Endodermal cell (in vitro differentiated cells): ENCODE data around the gene PRR20G. TPM values are rescaled to one million over a fixed set of nuclear protein-coding genes. Genes with fewer than 3 reads are reported as not detected.
"Not testable (repeated sequence)": the region's sequence is repeated elsewhere in the genome, so short reads cannot be mapped to it uniquely, and the experiment has no call there.

Experiments used
- DNase-seq: peaks from one replicate; pipeline ENCODE4 v3.0.0-alpha.2; 2017
- H3K27ac ChIP-seq: 2 replicates; pipeline ENCODE4 v1.5.1; 2013; ENCODE audit warnings: mild to moderate bottlenecking, low read depth, low read length, moderate library complexity
- H3K27me3 ChIP-seq: 2 replicates; pipeline ENCODE4 v1.6.1; 2013; ENCODE audit warnings: mild to moderate bottlenecking, low read length, moderate library complexity; ENCODE audit not compliant: insufficient read depth, control insufficient read depth, poor library complexity, severe bottlenecking
- H3K36me3 ChIP-seq: 2 replicates; pipeline ENCODE4 v1.7.0; 2013; ENCODE audit warnings: mild to moderate bottlenecking, low read length, moderate library complexity; ENCODE audit not compliant: control insufficient read depth, insufficient read depth
- H3K4me1 ChIP-seq: one replicate; pipeline ENCODE4 v1.7.0; 2013; ENCODE audit warnings: low read length; ENCODE audit not compliant: control insufficient read depth, insufficient read depth
- H3K4me3 ChIP-seq: 2 replicates; pipeline ENCODE4 v1.5.1; 2013; ENCODE audit warnings: mild to moderate bottlenecking, low read length, moderate library complexity
- H3K9ac ChIP-seq: 2 replicates; pipeline ENCODE4 v1.6.1; 2013; ENCODE audit warnings: mild to moderate bottlenecking, low read length, moderate library complexity; ENCODE audit not compliant: poor library complexity, severe bottlenecking; ENCODE audit errors: extremely low read depth
- H3K9me3 ChIP-seq: 2 replicates; pipeline ENCODE4 v1.6.1; 2013; ENCODE audit warnings: mild to moderate bottlenecking, low read length, moderate library complexity; ENCODE audit not compliant: control insufficient read depth
- H3K27ac Mint-ChIP-seq: 2 replicates; pipeline ENCODE4 v1.8.0; 2020; ENCODE audit warnings: mixed read lengths
- H3K27me3 Mint-ChIP-seq: 2 replicates; pipeline ENCODE4 v1.8.0; 2021; ENCODE audit warnings: mild to moderate bottlenecking, mixed read lengths; ENCODE audit not compliant: insufficient read depth
- H3K36me3 Mint-ChIP-seq: 2 replicates; pipeline ENCODE4 v1.8.0; 2020; ENCODE audit warnings: low read depth, mixed read lengths
- H3K4me1 Mint-ChIP-seq: 2 replicates; pipeline ENCODE4 v1.8.0; 2020; ENCODE audit warnings: mixed read lengths
- H3K4me3 Mint-ChIP-seq: 2 replicates; pipeline ENCODE4 v1.8.0; 2020; ENCODE audit warnings: mild to moderate bottlenecking, moderate library complexity, mixed read lengths
- H3K9me3 Mint-ChIP-seq: 2 replicates; pipeline ENCODE4 v1.8.0; 2020; ENCODE audit warnings: mild to moderate bottlenecking, mixed read lengths
- WGBS, 2 experiments: methylation state at CpG; one replicate each; pipeline versions ENCODE4 v1.1.5 to v1.1.7; 2013; ENCODE audit warnings: missing lambda C conversion rate in 2 of 2, mixed read lengths in 1 of 2; ENCODE audit not compliant: insufficient coverage in 1 of 2, insufficient read length in 1 of 2; 5-methylcytosine and 5-hydroxymethylcytosine counted together
- total RNA-seq, 2 donors: library from RNA; stranded (reverse); fragmentation: NEBNext Ultra II Directional in 1 of 2; extraction: Animal tissue kit (Norgen Biotek cat#: 25700) in 1 of 2; gene quantifications; 2 replicates in 1 of 2; 3 replicates in 1 of 2; pipeline ENCODE4 v1.2.1, GENCODE V29; 2021
- TF ChIP-seq, protein P1 (sequence below): fragments of 200-600 bp; sonication (generic); conservative IDR thresholded peaks from 2 replicates; pipeline ENCODE4 v1.5.0; 2021; ENCODE audit warnings: antibody characterized with exemption, mild to moderate bottlenecking

The PRR20G gene
- total RNA-seq, 2 donors from 2014 or later: not detected

DNA sequence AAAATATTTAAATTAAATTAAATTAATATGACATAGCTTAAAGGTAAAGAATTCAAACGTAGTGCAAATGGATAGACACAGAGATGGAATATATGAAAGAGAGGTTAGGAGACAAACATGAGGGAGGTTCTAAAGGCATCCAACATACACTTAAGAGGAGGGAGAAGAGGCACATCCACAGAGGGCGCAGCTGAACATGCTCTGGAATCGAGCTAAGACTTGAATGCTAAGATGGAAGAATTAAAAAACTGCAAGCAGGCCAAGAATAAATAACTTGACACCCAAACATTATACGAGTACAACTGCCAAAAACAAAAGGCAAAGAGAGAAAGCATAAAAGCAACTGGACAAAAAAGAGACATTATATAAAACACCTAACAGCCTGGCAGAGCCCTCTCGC, 9.1 kb upstream of the PRR20G start:
- Mint-ChIP-seq H3K4me3 (no peak overlapping the region), H3K36me3 (no peaks in the 10 kb centered on the region)

DNA sequence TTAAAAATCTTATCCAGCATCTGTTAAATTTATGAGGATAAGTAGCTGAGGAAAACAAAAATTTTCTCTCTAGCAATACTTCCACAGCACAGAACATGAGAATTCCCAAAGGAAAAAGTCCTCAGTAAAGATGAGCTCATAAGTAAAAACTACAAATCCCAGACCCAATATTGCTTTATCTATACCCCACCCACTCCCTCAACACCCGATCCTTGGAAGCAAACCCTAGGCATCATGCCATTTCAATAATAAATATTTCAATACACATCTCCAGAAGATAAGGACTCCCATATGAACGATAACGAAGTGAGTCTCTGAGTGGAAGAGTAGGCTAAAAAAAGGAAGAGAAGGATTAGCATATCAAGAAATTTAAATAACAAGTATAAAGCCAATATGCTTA, 8.3 kb upstream of the PRR20G start:
- Histone ChIP-seq H3K4me1 (no peaks in the 10 kb centered on the region), H3K9ac (no peak overlapping the region), H3K4me3 (no peak overlapping the region), H3K27me3 (peaks cover 8% of the 10 kb centered on the region), H3K9me3 (no peaks in the 10 kb centered on the region), H3K36me3 (no peaks in the 10 kb centered on the region), H3K27ac (no peak overlapping the region)
- Mint-ChIP-seq H3K36me3 (no peaks in the 10 kb centered on the region), H3K27me3 (peaks cover 5% of the 10 kb centered on the region), H3K4me1 (no peaks in the 10 kb centered on the region), H3K9me3 (no peaks in the 10 kb centered on the region), H3K4me3 (no peak overlapping the region), H3K27ac (no peak overlapping the region)
- DNase-seq: no peak
- TF ChIP-seq, protein P1, sequence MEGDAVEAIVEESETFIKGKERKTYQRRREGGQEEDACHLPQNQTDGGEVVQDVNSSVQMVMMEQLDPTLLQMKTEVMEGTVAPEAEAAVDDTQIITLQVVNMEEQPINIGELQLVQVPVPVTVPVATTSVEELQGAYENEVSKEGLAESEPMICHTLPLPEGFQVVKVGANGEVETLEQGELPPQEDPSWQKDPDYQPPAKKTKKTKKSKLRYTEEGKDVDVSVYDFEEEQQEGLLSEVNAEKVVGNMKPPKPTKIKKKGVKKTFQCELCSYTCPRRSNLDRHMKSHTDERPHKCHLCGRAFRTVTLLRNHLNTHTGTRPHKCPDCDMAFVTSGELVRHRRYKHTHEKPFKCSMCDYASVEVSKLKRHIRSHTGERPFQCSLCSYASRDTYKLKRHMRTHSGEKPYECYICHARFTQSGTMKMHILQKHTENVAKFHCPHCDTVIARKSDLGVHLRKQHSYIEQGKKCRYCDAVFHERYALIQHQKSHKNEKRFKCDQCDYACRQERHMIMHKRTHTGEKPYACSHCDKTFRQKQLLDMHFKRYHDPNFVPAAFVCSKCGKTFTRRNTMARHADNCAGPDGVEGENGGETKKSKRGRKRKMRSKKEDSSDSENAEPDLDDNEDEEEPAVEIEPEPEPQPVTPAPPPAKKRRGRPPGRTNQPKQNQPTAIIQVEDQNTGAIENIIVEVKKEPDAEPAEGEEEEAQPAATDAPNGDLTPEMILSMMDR: no peak
- 72% methylated on average over 1 of the region's 3 CpGs; no CpG with 5 or more reads in 1 of the 2 experiments for WGBS, 2 experiments

More for the DNA sequence above, 9.1 kb upstream of the PRR20G start:
- peaks cover 5% of the 10 kb centered on the region for H3K27me3 Mint-ChIP-seq
- TF ChIP-seq, protein P1: no peak
- H3K27ac ChIP-seq: no peak overlapping the region
- no peaks in the 10 kb centered on the region for H3K4me1 Mint-ChIP-seq
- H3K36me3 ChIP-seq: no peaks in the 10 kb centered on the region
- peaks cover 15% of the 10 kb centered on the region for H3K27me3 ChIP-seq
- H3K9me3 Mint-ChIP-seq: no peaks in the 10 kb centered on the region
- 86 to 87% methylated on average over 3 to 5 of the region's 5 CpGs for WGBS, 2 experiments
- DNase-seq: no peak
- no peaks in the 10 kb centered on the region for H3K9me3 ChIP-seq
- no peak overlapping the region for H3K9ac ChIP-seq
- no peaks in the 10 kb centered on the region for H3K4me1 ChIP-seq
- H3K27ac Mint-ChIP-seq: no peak overlapping the region
- H3K4me3 ChIP-seq: no peak overlapping the region

DNA sequence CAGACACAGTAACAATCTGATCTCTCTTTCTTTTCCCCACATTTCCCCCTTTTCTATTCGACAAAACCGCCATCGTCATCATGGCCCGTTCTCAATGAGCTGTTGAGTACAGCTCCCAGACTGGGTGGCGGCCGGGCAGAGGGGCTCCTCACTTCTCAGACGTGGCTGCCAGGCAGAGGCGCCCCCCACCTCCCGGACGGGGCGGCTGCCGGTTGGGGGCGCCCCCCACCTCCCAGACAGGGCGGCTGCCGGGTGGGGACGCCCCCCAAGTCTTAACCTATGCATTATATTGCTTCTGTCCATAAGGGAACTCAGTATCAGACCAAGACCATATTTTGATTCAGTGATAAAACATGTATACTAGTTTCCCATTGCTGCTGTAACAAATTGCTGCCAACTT, 5.8 kb upstream of the PRR20G start:
- not testable (repeated sequence) for DNase-seq, H3K4me1 Mint-ChIP-seq, H3K4me1 ChIP-seq, H3K9ac ChIP-seq, H3K36me3 ChIP-seq, H3K27ac Mint-ChIP-seq, H3K9me3 ChIP-seq, H3K36me3 Mint-ChIP-seq, H3K27ac ChIP-seq, H3K4me3 ChIP-seq, H3K4me3 Mint-ChIP-seq, H3K9me3 Mint-ChIP-seq, H3K27me3 Mint-ChIP-seq, H3K27me3 ChIP-seq
- WGBS, 2 experiments: 70 to 86% methylated on average over 6 to 16 of the region's 16 CpGs

DNA sequence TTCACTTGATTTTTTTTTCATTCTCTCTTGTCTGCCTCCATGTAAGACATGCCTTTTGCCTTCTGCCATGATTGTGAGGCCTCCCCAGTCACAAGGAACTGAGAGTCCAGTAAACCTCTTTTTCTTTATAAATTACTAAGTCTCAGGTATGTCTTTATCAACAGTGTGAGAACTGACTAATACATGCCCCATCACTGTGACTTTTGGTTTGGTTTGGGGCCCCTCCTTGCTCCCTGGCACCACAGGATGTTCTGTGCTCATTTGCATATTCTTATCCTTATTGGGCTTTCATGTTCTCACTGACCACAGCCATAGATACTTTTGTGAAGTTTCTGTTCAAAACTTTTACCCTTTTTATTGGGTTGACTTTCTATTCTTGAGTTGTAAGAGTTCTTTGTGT, 3.8 kb upstream of the PRR20G start:
- no peak overlapping the region for H3K27ac ChIP-seq
- no peaks in the 10 kb centered on the region for H3K27me3 ChIP-seq
- H3K4me1 ChIP-seq: no peaks in the 10 kb centered on the region
- H3K36me3 ChIP-seq: no peaks in the 10 kb centered on the region
- DNase-seq: no peak
- Mint-ChIP-seq H3K36me3 (no peaks in the 10 kb centered on the region), H3K27me3 (no peaks in the 10 kb centered on the region), H3K27ac (no peak overlapping the region), H3K4me1 (no peaks in the 10 kb centered on the region), H3K4me3 (no peak overlapping the region), H3K9me3 (peaks cover 12% of the 10 kb centered on the region)
- H3K9me3 ChIP-seq: no peaks in the 10 kb centered on the region
- TF ChIP-seq, protein P1: no peak
- H3K9ac ChIP-seq: no peak overlapping the region
- H3K4me3 ChIP-seq: no peak overlapping the region
